K562 (cell line): Measurements from ENCODE around the gene MYCL. TPM values are rescaled to one million over a fixed set of nuclear protein-coding genes. Genes with fewer than 3 reads are reported as not detected.

Experiments used
- ASH1L ChIP-seq: fragments of 450-650 bp; IDR thresholded peaks from 2 replicates; pipeline ENCODE4 v1.6.1; 2018; ENCODE audit warnings: borderline replicate concordance, mild to moderate bottlenecking, low read depth; ENCODE audit not compliant: partially characterized antibody
- CEBPG ChIP-seq, 3 experiments: fragments of 200-800 bp in 1 of 3; sonication (Bioruptor generic) in 1 of 3; sonication (generic) in 1 of 3; formaldehyde crosslinking in 1 of 3; IDR thresholded peaks in 2 of 3; conservative IDR thresholded peaks in 1 of 3; 2 replicates each; pipeline versions ENCODE4 v1.6.1 to v1.8.0; 2016 to 2022; ENCODE audit warnings: missing compliant biosample characterization in 2 of 3, missing genetic modification characterization in 2 of 3, mild to moderate bottlenecking in 1 of 3, missing genetic modification reagents in 1 of 3
- HDAC1 ChIP-seq, 2 experiments: fragments of 450-650 bp; IDR thresholded peaks; 2 replicates each; pipeline ENCODE4 v1.6.1; 2016 to 2017; ENCODE audit warnings: inconsistent platforms in 1 of 2, mild to moderate bottlenecking in 1 of 2, moderate library complexity in 1 of 2
- KDM1A ChIP-seq, 2 experiments: fragments of 450-650 bp; IDR thresholded peaks; 2 replicates each; pipeline ENCODE4 v1.6.1; 2016; ENCODE audit warnings: mild to moderate bottlenecking in 2 of 2
- MEF2D ChIP-seq: conservative IDR thresholded peaks from 2 replicates; pipeline ENCODE4 v1.6.1; 2016; ENCODE audit warnings: low read depth, missing genetic modification characterization, missing compliant biosample characterization
- MEIS2 ChIP-seq: fragments of 450-650 bp; IDR thresholded peaks from 2 replicates; pipeline ENCODE4 v1.6.1; 2014; ENCODE audit warnings: mild to moderate bottlenecking; ENCODE audit not compliant: partially characterized antibody
- MXI1 ChIP-seq: IDR thresholded peaks from 2 replicates; pipeline ENCODE4 v1.6.1; 2011; ENCODE audit warnings: low read depth, mild to moderate bottlenecking, improper control_type of control experiment, low read length
- POLR2A ChIP-seq: fragments of 450-650 bp; conservative IDR thresholded peaks from 2 replicates; pipeline ENCODE4 v1.6.1; 2016
- TAF1 ChIP-seq: IDR thresholded peaks from 2 replicates; pipeline ENCODE4 v1.6.1; 2011; ENCODE audit warnings: mild to moderate bottlenecking, low read length, moderate library complexity; ENCODE audit not compliant: insufficient read depth, control insufficient read depth, severe bottlenecking; ENCODE audit errors: extremely low read depth
- TAF9B ChIP-seq: fragments of 450-650 bp; IDR thresholded peaks from 2 replicates; pipeline ENCODE4 v1.6.1; 2018; ENCODE audit warnings: mild to moderate bottlenecking; ENCODE audit not compliant: partially characterized antibody
- ZBTB17 ChIP-seq: fragments of 450-650 bp; formaldehyde crosslinking; IDR thresholded peaks from 2 replicates; pipeline ENCODE4 v1.4.0; 2020; ENCODE audit warnings: mild to moderate bottlenecking
- ZC3H8 ChIP-seq: fragments of 450-650 bp; IDR thresholded peaks from 2 replicates; pipeline ENCODE4 v1.6.1; 2017
- ZFP36 ChIP-seq: fragments of 150-350 bp; IDR thresholded peaks from 2 replicates; pipeline ENCODE4 v1.6.1; 2018; ENCODE audit warnings: low read length, low read depth; ENCODE audit not compliant: partially characterized antibody
- polyA plus RNA-seq, 8 experiments: library from polyadenylated mRNA; depleted of rRNA in 4 of 8; stranded (reverse) in 5 of 8; unstranded in 3 of 8; fragments of >200 nt; fragmentation: Nextera tagmentation in 2 of 8; fragmentation: Illumina TruSeq in 1 of 8; extraction: Ambion mirVana in 2 of 8; extraction: Trizol in 1 of 8; gene quantifications; 2 replicates each; pipeline versions ENCODE4 v1.2.1 to v1.2.3, GENCODE V29; 2011 to 2014; ENCODE audit warnings: inconsistent platforms in 1 of 8, missing spikeins in 1 of 8
- total RNA-seq, 7 experiments: library from RNA; depleted of rRNA in 6 of 7; stranded (reverse); fragments of >200 nt in 6 of 7; fragmentation: Illumina TruSeq in 2 of 7; extraction: Trizol in 2 of 7; gene quantifications; 2 replicates each; pipeline versions ENCODE4 v1.2.1 to v1.2.3, GENCODE V29; 2011 to 2021; ENCODE audit warnings: low replicate concordance in 1 of 7
- TF ChIP-seq, protein P1 (sequence below): fragments of 250-450 bp; sonication (Bioruptor Pico); IDR thresholded peaks from 2 replicates; pipeline ENCODE4 v1.9.0; 2021; ENCODE audit warnings: mild to moderate bottlenecking
- TF ChIP-seq, protein P2 (sequence below), 2 experiments: IDR thresholded peaks; 2 replicates each; pipeline ENCODE4 v1.6.1; 2011; ENCODE audit warnings: borderline replicate concordance in 1 of 2, control low read depth in 1 of 2, low read depth in 1 of 2, low read length in 1 of 2, mild to moderate bottlenecking in 1 of 2, mixed read lengths in 1 of 2, moderate library complexity in 1 of 2; ENCODE audit not compliant: insufficient read depth in 1 of 2, insufficient read length in 1 of 2, poor library complexity in 1 of 2, severe bottlenecking in 1 of 2; ENCODE audit errors: extremely low read depth in 1 of 2
- TF ChIP-seq, protein P3 (sequence below): sonication (generic); IDR thresholded peaks from 2 replicates; pipeline ENCODE4 v1.6.1; 2016
- TF ChIP-seq, protein P4 (sequence below): IDR thresholded peaks from 2 replicates; pipeline ENCODE4 v1.6.1; 2012; ENCODE audit warnings: low read depth, low read length, improper control_type of control experiment, borderline replicate concordance
- TF ChIP-seq, protein P5 (sequence below): fragments of 450-650 bp; conservative IDR thresholded peaks from 2 replicates; pipeline ENCODE4 v1.6.1; 2016; ENCODE audit warnings: missing genetic modification characterization, low read depth, mild to moderate bottlenecking, control low read depth, missing compliant biosample characterization

MYCL gene
- total and polyA plus RNA-seq, 9 of the 15 experiments (the other 6 are each of a cell fraction or from before 2014, with no cell fraction given), result 3.5 to 22.0 (median 12.8) TPM

DNA sequence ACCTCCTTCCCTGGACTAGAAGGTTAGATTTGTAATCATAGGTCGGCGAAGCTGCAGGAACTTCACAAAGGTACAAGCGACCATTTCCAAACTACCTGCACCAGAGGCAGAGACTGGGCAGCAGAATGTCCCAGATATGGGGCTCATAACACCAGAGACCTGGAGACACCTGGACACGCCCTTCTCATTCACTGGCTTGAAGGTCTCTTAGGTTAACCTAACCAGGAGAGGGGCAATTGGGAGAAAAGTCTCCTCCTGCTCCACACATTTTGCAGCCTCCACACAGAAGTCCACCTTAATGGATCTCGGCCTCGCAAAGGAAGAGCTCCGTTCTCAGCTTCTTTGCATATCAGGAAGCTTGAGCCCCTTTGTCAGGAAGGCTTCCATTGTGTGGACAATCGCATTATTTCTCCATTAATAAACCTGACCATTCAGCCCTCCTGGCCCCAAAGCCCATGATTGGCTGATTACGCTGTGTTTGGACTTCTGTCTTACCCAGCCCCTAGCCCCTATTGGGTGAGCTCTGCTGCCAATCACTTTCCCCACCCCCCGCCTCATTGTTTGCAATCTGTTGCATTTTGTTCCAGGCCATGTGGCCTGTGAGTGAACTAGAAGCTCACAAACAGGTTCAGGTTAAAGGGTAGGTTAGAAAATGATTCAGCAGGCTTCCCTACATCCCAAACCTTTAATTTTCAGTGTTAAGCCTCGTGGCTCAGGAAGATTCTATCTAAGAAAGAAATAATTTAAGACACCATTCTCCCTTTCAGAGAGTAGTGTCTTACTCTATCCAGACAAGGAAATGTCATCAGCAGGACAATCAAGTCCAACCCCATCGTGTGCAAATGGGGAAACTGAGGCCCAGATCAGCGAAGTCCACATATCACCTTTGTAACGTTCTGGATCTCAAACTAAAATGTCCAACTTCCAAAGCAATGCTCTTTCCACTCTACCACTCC is 2.8 kb downstream of the MYCL start (continued):
- TF ChIP-seq MEF2D (tag) (0 out of 2 replicates have a peak, but pooled peaks have one; percentile 34), TAF1 (peak; percentile 7), KDM1A (IDR thresholded peaks at IDR 0.05) (no peak), MEIS2 (peak; percentile 54), MXI1 (peak; percentile 82), ZBTB17 (CRISPR knock-in tag) (0 out of 2 replicates have a peak, but pooled peaks have one; percentile 19), ZFP36 (no peak), POLR2A (peak; percentile 48; the same call in 1 of the 2 replicates), ASH1L (peak; percentile 90), ZC3H8 (no peak), HDAC1 (IDR thresholded peaks at IDR 0.05) (peak in 1 of 2 experiments; percentile 56; a peak in 1 of 4 replicates), TAF9B (no peak), CEBPG (CRISPR knock-in tag; IDR thresholded peaks at IDR 0.05) (peak; percentile 99), CEBPG (tag; conservative IDR thresholded peaks at IDR 0.05 in 1 of 2, IDR thresholded peaks at IDR 0.05 in 1 of 2) (peak; percentile 87 to 94)
- TF ChIP-seq, protein P1, sequence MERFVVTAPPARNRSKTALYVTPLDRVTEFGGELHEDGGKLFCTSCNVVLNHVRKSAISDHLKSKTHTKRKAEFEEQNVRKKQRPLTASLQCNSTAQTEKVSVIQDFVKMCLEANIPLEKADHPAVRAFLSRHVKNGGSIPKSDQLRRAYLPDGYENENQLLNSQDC (CRISPR knock-in tag), result 0 out of 2 replicates have a peak, but pooled peaks have one; percentile 37
- TF ChIP-seq, protein P2, sequence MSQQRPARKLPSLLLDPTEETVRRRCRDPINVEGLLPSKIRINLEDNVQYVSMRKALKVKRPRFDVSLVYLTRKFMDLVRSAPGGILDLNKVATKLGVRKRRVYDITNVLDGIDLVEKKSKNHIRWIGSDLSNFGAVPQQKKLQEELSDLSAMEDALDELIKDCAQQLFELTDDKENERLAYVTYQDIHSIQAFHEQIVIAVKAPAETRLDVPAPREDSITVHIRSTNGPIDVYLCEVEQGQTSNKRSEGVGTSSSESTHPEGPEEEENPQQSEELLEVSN (IDR thresholded peaks at IDR 0.05; ENCODE audit: borderline replicate concordance in 1 of 2, extremely low read depth in 1 of 2, insufficient read depth in 1 of 2, insufficient read length in 1 of 2, low read depth in 1 of 2, low read length in 1 of 2, poor library complexity in 1 of 2, severe bottlenecking in 1 of 2), result peak; percentile 36 to 64
- TF ChIP-seq, protein P3, sequence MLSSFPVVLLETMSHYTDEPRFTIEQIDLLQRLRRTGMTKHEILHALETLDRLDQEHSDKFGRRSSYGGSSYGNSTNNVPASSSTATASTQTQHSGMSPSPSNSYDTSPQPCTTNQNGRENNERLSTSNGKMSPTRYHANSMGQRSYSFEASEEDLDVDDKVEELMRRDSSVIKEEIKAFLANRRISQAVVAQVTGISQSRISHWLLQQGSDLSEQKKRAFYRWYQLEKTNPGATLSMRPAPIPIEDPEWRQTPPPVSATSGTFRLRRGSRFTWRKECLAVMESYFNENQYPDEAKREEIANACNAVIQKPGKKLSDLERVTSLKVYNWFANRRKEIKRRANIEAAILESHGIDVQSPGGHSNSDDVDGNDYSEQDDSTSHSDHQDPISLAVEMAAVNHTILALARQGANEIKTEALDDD, result peak; percentile 87
- TF ChIP-seq, protein P4, sequence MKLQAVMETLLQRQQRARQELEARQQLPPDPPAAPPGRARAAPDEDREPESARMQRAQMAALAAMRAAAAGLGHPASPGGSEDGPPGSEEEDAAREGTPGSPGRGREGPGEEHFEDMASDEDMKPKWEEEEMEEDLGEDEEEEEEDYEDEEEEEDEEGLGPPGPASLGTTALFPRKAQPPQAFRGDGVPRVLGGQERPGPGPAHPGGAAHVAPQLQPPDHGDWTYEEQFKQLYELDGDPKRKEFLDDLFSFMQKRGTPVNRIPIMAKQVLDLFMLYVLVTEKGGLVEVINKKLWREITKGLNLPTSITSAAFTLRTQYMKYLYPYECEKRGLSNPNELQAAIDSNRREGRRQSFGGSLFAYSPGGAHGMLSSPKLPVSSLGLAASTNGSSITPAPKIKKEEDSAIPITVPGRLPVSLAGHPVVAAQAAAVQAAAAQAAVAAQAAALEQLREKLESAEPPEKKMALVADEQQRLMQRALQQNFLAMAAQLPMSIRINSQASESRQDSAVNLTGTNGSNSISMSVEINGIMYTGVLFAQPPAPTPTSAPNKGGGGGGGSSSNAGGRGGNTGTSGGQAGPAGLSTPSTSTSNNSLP, result peak; percentile 75; the same call in 1 of the 2 replicates
- TF ChIP-seq, protein P5, sequence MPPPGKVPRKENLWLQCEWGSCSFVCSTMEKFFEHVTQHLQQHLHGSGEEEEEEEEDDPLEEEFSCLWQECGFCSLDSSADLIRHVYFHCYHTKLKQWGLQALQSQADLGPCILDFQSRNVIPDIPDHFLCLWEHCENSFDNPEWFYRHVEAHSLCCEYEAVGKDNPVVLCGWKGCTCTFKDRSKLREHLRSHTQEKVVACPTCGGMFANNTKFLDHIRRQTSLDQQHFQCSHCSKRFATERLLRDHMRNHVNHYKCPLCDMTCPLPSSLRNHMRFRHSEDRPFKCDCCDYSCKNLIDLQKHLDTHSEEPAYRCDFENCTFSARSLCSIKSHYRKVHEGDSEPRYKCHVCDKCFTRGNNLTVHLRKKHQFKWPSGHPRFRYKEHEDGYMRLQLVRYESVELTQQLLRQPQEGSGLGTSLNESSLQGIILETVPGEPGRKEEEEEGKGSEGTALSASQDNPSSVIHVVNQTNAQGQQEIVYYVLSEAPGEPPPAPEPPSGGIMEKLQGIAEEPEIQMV, result peak; percentile 67
